ENCODE data around the gene OXSR1.

Gene OXSR1

DNA sequence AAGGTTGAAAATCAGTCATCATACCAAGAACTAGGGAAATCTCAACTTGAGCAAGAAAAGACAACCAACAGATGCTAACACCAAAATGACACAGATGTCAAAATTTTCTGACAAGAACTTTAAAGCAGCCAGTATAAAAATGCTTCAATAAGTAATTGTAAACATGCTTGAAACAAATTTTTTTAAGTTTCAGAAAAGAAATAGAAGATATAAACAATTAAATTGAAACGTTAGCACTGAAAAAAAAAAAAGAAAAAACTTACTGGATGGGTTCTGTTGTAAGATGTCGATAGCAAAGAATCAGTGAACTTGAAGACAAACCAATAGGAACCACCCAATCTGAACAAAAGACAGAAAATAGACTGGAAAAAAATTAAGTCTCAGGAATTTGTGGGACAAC, 18.8 kb upstream of the OXSR1 start:
- no peak for FAIRE-seq

- FAIRE-seq = no peak
Observed at GRCh38 chr3:38147421-38147820, 17.9 kb upstream of the OXSR1 start.

DNA sequence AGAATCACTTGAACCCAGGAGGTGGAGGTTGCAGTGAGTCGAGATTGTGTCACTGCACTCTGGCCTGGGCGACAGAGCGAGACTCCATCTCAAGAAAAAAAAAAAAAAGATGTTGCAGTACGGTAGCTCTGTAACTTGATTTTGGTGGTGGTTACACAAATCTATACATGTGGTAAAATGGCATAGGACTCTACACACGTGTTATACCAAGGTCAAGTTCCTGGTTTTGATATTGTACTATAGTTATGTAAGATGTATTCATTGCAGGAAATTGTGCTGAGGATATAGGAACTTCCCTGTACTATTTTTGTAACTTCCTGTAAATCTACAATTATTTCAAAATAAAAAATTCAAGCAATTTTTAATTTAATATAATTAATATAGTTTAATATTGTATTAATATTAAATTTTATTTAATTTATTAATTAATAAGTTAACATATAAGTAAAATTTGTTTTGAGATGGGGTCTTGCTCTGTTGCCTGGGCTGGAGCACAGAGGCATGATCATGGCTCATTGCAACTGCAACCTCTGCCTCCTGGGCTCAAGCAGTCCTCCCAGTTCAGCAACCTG, 16.9 kb upstream of the OXSR1 start:
- FAIRE-seq = no peak

- no peak for FAIRE-seq
Observed at GRCh38 chr3:38149708-38150107, 15.6 kb upstream of the OXSR1 start.

GRCh38 chr3:38150780-38151528, 14.4 kb upstream of the OXSR1 start:
- no peak for FAIRE-seq

DNA sequence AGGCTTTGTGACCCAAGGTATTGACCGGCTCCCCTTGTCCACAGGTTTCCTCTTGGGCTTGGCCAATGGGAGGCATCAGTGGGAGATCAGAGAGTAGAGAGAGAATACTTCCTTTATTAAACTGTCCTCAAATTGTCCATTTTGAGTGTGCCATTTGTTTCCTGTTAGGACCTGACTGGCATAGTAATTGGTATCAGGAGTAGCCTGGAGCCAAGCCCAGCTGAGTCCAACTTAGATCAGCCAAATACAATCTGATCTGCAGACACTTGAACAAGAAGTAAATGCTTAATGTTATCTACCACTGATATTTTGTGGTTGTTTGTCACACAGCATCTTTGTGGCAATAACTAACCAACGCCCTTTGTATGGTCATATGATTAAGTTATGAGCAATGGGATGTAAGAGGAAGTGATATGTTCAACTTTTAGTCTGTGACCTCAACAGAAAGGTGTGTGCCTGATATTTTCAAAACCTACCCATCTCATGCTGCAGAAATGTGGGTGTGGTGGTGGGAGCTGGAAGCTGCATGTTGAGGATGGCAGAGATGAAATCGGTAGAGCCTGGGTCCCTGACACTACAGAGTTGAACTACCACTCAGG, 13.6 kb upstream of the OXSR1 start:
- FAIRE-seq = no peak

DNA sequence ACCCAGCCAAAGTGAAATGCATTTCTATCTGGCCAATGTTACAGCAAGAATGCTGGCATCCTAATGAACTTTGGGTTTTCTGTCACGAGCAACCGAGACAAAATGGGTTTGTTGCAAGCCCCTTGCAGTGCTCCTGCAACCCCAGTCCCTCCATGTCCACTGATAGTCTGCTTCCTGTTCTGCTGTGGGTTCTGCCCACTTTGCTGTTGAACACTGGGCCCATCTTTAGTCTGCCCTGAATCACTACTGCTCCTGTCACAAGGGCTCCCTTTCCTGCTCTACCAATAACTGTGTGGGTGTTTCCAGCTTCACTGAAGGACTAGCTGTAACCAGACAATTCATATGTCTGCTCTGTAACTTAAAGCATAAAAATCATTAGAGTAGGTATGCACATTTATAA, 12.7 kb upstream of the OXSR1 start:
- FAIRE-seq = no peak

DNA sequence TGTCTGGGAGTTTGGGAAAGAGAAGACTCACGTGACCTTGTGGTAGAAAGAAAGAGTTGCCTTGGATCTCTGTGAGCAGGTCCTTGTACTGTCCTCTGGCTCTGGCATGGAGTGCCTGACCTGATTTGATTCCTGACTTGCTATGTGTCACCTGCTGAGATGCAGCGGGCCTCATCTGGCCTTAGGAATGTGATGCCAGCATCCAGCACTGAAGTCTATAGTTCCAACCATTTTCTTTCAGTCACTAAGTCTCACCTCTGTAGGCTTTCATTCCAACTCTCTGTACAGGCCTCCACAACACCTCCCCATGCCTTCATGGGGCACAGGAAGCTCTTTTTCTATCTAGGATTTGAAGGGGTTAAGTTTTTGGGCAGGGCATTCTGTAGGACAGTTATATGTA, 12.1 kb upstream of the OXSR1 start:
- no peak for FAIRE-seq

DNA sequence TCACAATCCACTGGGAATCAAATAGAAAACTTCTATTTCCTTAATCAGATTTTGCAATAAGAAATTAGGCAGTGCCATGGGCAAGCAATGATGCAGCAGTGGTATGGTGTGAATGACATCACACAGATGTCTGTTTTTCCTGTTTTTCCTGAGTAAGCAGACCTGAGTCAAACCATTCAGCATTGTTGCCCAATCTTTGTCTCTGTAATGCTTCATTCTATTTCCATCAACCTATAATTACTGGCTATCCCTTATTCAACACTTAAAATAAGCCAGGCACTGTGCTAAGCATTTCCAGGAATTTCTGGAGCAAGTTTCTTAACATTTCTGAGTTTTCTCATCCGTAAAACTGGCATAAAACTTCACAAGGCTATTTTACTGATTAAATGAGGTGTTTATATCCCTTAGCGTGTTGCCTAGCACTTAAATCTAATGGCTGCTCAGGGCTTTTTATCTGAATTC, 11.3 kb upstream of the OXSR1 start:
- no peak for FAIRE-seq

GRCh38 chr3:38154625-38155255, 10.6 kb upstream of the OXSR1 start:
- no peak for FAIRE-seq

- no peak for FAIRE-seq
Observed at GRCh38 chr3:38155825-38156224, 9.5 kb upstream of the OXSR1 start.

DNA sequence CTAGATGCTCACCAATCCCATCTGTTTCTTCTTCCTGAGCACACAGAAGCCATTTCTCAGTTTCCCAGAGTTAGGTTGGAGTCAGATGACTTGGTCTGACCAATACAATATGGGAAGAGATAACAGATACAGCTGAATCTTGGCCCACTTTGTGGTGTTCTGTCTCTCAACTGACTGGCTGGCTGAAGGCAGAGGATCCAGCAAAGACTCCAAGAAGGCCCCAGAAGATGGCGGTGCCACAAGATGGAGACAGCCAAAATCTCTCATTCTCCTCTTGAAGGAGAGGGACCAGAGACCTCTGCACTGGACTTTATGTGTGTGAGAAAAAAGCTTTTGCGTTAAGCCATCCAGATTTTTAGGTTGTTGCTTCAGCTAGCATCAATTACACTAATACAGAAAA, 8.2 kb upstream of the OXSR1 start:
- FAIRE-seq = no peak

DNA sequence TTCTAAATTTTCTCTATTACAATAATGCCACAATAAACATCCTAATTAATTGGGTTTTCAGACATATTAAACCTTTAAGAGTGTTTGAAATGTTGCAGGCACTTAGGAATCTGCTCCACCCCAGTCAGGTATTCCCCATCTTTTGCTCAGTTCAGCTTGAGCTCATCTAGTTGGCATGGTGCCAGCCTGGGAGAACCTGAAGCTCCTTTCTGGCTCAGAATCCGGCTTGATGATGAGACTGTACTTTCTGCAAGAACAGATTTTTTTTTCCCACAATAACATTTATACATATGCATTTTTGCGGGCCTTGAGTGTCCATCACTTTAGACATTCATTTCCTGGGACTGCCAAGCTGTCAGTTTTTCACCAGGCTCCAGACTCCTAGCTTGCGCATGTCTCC, 7.7 kb upstream of the OXSR1 start:
- FAIRE-seq = no peak

DNA sequence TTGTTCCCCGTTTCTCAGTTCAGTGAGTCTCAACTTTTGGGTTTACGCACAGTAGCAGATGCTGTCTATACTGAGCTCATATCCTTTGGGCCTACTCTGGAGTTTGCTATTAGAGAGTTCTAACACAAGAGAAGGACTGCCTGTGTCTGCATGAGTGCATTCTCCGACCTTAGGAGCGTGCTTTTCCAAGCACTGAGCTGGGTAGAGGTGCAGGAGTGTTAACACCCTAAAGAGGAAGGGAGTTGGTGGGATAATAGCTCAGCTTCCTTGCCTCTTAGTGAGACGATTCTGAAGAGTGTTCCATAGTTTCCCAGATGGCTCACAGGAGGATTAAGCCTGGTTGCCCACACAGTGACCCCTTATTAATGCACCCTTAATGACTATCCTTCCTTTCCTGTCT, 6.9 kb upstream of the OXSR1 start:
- no peak for FAIRE-seq

- FAIRE-seq = peak; percentile 69
Observed at GRCh38 chr3:38160704-38161103, 4.6 kb upstream of the OXSR1 start.

- no peak for FAIRE-seq
Observed at GRCh38 chr3:38163117-38163840, 2.1 kb upstream of the OXSR1 start.

GRCh38 chr3:38163841-38164642, 1.3 kb upstream of the OXSR1 start:
- no peak for FAIRE-seq

- no peak for FAIRE-seq
Observed at GRCh38 chr3:38164643-38164951, 740 bp upstream of the OXSR1 start.

DNA sequence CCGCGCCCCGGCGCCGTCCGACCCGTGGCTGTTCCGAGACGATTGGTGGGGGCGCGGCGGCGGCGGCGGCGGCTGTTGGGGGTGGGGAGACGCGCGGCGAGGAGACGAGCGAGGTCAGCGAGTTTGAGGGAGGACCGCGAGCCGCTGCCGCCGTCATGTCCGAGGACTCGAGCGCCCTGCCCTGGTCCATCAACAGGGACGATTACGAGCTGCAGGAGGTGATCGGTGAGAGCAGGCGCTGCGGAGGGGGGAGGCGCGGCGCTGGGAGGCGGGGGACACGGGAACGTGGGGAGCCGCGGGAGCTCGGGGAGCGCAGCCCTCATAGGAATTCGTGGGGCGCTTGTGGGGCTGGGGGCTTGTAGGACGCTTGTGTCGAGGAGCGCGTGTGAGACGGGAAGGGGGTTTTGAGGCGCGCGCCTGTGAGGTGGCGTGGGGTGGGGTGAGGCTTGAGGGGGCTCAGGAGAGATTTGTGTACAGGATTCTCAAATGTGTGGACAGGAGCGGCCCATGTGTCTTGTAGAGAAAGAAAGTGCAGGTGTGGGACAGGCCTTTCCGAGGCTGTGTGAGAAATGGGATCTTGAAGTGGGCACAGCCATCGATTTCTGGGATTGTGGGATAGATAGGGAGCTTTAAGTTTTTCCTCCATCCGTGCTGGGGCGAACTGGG, 518 bp downstream of the OXSR1 start:
- FAIRE-seq = no peak

- no peak for FAIRE-seq
Observed at GRCh38 chr3:38167591-38167990, 2.3 kb downstream of the OXSR1 start.

DNA sequence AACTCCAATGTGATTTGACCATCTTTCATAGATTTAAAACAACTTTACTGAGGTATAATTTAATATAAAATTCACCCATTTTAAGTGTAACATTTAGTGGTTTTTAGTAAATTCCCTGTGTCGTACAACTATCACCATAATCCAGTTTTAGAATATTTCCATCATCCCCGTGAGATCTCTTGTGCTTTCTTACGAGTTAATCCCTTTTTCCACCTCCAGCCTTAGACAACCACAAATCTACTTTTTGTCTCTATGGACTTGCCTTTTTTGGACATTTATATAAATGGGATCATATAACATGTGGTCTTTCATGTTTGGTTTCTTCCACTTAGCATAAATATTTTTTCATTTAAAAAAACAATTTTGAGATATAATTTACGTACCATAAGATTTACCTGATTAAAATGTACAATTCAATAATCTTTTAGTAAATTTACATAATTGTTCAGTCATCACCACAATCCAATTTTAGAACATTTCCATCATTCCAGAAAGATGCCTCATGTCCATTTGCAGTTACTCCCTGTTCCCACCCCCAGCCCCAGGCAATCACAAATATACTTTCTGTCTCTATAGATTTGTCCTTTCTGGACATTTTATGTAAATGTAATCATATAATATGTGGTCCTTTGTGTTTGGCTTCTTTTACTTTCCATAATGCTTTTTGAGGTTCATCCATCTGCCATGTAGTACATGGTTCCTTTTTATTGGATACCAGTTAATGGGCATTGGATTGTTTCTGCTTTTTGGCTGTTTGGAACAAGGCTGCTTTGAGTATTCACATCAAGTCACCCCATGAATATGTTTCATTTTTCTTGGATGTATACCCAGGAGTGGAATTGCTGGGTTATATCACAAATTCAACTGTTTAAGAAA, 3.1 kb downstream of the OXSR1 start:
- no peak for FAIRE-seq
